ENCODE results near the gene BCL2L1. TPM values are rescaled to one million over a fixed set of nuclear protein-coding genes. Genes with fewer than 3 reads are reported as not detected.

Gene BCL2L1
- total and polyA plus RNA-seq, 2 donors (not counting 3 experiments of a cell fraction or from before 2014, with no cell fraction given) = 78.0 to 101 TPM

GRCh38 chr20:31666258-31667042 is 56.2 kb downstream of the BCL2L1 start:
- dilution Hi-C loops (cut with MboI; ENCODE audit: extremely low pct_ligation_motif_present, low sequenced_read_pairs) = no loop called here
- no peak overlapping the region for H3K4me2 ChIP-seq (ENCODE audit: insufficient read depth, low read length)
- DNase-seq (ENCODE audit: low read depth, low spot score) = no peak
- H3K9me1 ChIP-seq (replicated peaks; ENCODE audit: control insufficient read depth, extremely low read depth, insufficient read depth, low read length) = no peaks in the 10 kb centered on the region
- no peak for TF ChIP-seq JUN (IDR thresholded peaks at IDR 0.05; ENCODE audit: borderline replicate concordance, insufficient read depth, insufficient read length, low read depth)
- TF ChIP-seq POLR2AphosphoS5 (IDR thresholded peaks at IDR 0.05; ENCODE audit: insufficient read depth, low read depth, low read length) = peak; percentile 31
- peaks cover 6 to 22% of the 10 kb centered on the region in 2 experiments for H3K36me3 ChIP-seq (ENCODE audit: control insufficient read depth in 2 of 2, extremely low read depth in 1 of 2, insufficient read depth in 2 of 2, low read length in 2 of 2)
- POLR2A ChIA-PET = no interaction called here
- no peak overlapping the region for H3K4me3 ChIP-seq (replicated peaks in 1 of 3; ENCODE audit: insufficient read depth in 1 of 3, low read depth in 1 of 3, low read length in 3 of 3)
- no peak overlapping the region for H2AFZ ChIP-seq (ENCODE audit: low read depth, low read length)
- no peak overlapping the region for H3K27ac ChIP-seq (ENCODE audit: insufficient read depth, low read depth, low read length)
- BruUV-seq (replicated peaks) = no TSS peak
- H4K20me1 ChIP-seq (replicated peaks; ENCODE audit: control insufficient read depth, extremely low read depth, insufficient read depth, low read length) = no peaks in the 10 kb centered on the region
- CTCF ChIA-PET = interaction anchor here (0.8 to 10.4 kb wide), 2 partner anchors 54 to 57 kb away, joined by 4 to 658 read pairs; partner anchors contain the start of gene BCL2L1
- FAIRE-seq = no peak
- no peaks in the 10 kb centered on the region for H3K27me3 ChIP-seq (ENCODE audit: control insufficient read depth in 2 of 2, insufficient read depth in 2 of 2, low read length in 2 of 2)
- H3K79me2 ChIP-seq (ENCODE audit: control insufficient read depth, insufficient read depth, low read length) = peaks cover 37% of the 10 kb centered on the region
- H3K9me3 ChIP-seq (replicated peaks; ENCODE audit: control insufficient read depth, insufficient read depth, low read length) = no peaks in the 10 kb centered on the region
- H3K4me1 ChIP-seq (ENCODE audit: control insufficient read depth, extremely low read depth, insufficient read depth, low read length) = peaks cover 8% of the 10 kb centered on the region
- no peak overlapping the region for H3K9ac ChIP-seq (replicated peaks; ENCODE audit: extremely low read depth, insufficient read depth, low read length)
- intact Hi-C loops (cut with micrococcal nuclease) = loop anchor here (1.0 kb wide), 1 partner anchor 9 kb away; no protein-coding TSS in a partner anchor

- no peak for TF ChIP-seq JUN (IDR thresholded peaks at IDR 0.05; ENCODE audit: borderline replicate concordance, insufficient read depth, insufficient read length, low read depth)
- TF ChIP-seq, protein P1, sequence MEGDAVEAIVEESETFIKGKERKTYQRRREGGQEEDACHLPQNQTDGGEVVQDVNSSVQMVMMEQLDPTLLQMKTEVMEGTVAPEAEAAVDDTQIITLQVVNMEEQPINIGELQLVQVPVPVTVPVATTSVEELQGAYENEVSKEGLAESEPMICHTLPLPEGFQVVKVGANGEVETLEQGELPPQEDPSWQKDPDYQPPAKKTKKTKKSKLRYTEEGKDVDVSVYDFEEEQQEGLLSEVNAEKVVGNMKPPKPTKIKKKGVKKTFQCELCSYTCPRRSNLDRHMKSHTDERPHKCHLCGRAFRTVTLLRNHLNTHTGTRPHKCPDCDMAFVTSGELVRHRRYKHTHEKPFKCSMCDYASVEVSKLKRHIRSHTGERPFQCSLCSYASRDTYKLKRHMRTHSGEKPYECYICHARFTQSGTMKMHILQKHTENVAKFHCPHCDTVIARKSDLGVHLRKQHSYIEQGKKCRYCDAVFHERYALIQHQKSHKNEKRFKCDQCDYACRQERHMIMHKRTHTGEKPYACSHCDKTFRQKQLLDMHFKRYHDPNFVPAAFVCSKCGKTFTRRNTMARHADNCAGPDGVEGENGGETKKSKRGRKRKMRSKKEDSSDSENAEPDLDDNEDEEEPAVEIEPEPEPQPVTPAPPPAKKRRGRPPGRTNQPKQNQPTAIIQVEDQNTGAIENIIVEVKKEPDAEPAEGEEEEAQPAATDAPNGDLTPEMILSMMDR (IDR thresholded peaks at IDR 0.05; ENCODE audit: extremely low read depth in 1 of 2, insufficient read depth in 1 of 2, low read depth in 1 of 2, low read length in 2 of 2) = no peak
- TF ChIP-seq FOS (IDR thresholded peaks at IDR 0.05; ENCODE audit: borderline replicate concordance, insufficient read depth, low read length) = no peak
- no peak for TF ChIP-seq MAX (IDR thresholded peaks at IDR 0.05; ENCODE audit: insufficient read depth, insufficient read length)
- no peak for TF ChIP-seq MYC (IDR thresholded peaks at IDR 0.05; ENCODE audit: low read depth, low read length)
- no peak for TF ChIP-seq POLR2AphosphoS5 (IDR thresholded peaks at IDR 0.05; ENCODE audit: insufficient read depth, low read depth, low read length)
- no peak for TF ChIP-seq EZH2 (IDR thresholded peaks at IDR 0.05; ENCODE audit: borderline replicate concordance, low read depth, low read length, severe bottlenecking)
- TF ChIP-seq GATA2 (IDR thresholded peaks at IDR 0.05; ENCODE audit: insufficient read depth, insufficient read length, low read depth, low read length) = no peak
- TF ChIP-seq POLR2A (IDR thresholded peaks at IDR 0.05; ENCODE audit: low read depth, low read length) = no peak
- ChIA-PET POLR2A (no interaction called here), CTCF (interaction anchor here (10.4 kb wide), 1 partner anchor 55 kb away, joined by 658 read pairs; the partner anchor contains the start of gene BCL2L1)
- intact Hi-C loops (cut with micrococcal nuclease) (no loop called here), dilution Hi-C loops (cut with MboI; ENCODE audit: extremely low pct_ligation_motif_present, low sequenced_read_pairs) (no loop called here)
- Histone ChIP-seq H3K27ac (ENCODE audit: insufficient read depth, low read depth, low read length) (no peak overlapping the region), H4K20me1 (replicated peaks; ENCODE audit: control insufficient read depth, extremely low read depth, insufficient read depth, low read length) (no peaks in the 10 kb centered on the region), H3K79me2 (ENCODE audit: control insufficient read depth, insufficient read depth, low read length) (peaks cover 30% of the 10 kb centered on the region), H3K4me1 (ENCODE audit: control insufficient read depth, extremely low read depth, insufficient read depth, low read length) (peaks cover 8% of the 10 kb centered on the region), H3K4me2 (ENCODE audit: insufficient read depth, low read length) (no peak overlapping the region), H3K36me3 (ENCODE audit: control insufficient read depth in 2 of 2, extremely low read depth in 1 of 2, insufficient read depth in 2 of 2, low read length in 2 of 2) (peaks cover 6 to 22% of the 10 kb centered on the region in 2 experiments), H3K27me3 (ENCODE audit: control insufficient read depth in 2 of 2, insufficient read depth in 2 of 2, low read length in 2 of 2) (no peaks in the 10 kb centered on the region), H3K9ac (replicated peaks; ENCODE audit: extremely low read depth, insufficient read depth, low read length) (no peak overlapping the region), H3K4me3 (replicated peaks in 1 of 3; ENCODE audit: insufficient read depth in 1 of 3, low read depth in 1 of 3, low read length in 3 of 3) (no peak overlapping the region), H2AFZ (ENCODE audit: low read depth, low read length) (no peak overlapping the region), H3K9me1 (replicated peaks; ENCODE audit: control insufficient read depth, extremely low read depth, insufficient read depth, low read length) (no peaks in the 10 kb centered on the region), H3K9me3 (replicated peaks; ENCODE audit: control insufficient read depth, insufficient read depth, low read length) (no peaks in the 10 kb centered on the region)
- FAIRE-seq (no peak), DNase-seq (ENCODE audit: low read depth, low spot score) (no peak)
- BruUV-seq (replicated peaks) = no TSS peak
Observed at GRCh38 chr20:31665753-31666152, 56.9 kb downstream of the BCL2L1 start.

All from endothelial cell of umbilical vein (primary cell).